GM21529 (cell line): ENCODE data around the gene CFAP157.

Source experiments
- ATAC-seq: cut with Tn5 transposase; IDR thresholded peaks from one replicate; pipeline ENCODE4 v1.9.1; 2021; ENCODE audit not compliant: unreplicated experiment

Gene CFAP157

GRCh38 chr9:127692071-127692470 is 14.7 kb upstream of the CFAP157 start:
- no peak for ATAC-seq

- ATAC-seq, result no peak
Observed at GRCh38 chr9:127693143-127693542, 13.6 kb upstream of the CFAP157 start.

GRCh38 chr9:127693697-127694096 is 13.1 kb upstream of the CFAP157 start:
- ATAC-seq, result no peak

DNA sequence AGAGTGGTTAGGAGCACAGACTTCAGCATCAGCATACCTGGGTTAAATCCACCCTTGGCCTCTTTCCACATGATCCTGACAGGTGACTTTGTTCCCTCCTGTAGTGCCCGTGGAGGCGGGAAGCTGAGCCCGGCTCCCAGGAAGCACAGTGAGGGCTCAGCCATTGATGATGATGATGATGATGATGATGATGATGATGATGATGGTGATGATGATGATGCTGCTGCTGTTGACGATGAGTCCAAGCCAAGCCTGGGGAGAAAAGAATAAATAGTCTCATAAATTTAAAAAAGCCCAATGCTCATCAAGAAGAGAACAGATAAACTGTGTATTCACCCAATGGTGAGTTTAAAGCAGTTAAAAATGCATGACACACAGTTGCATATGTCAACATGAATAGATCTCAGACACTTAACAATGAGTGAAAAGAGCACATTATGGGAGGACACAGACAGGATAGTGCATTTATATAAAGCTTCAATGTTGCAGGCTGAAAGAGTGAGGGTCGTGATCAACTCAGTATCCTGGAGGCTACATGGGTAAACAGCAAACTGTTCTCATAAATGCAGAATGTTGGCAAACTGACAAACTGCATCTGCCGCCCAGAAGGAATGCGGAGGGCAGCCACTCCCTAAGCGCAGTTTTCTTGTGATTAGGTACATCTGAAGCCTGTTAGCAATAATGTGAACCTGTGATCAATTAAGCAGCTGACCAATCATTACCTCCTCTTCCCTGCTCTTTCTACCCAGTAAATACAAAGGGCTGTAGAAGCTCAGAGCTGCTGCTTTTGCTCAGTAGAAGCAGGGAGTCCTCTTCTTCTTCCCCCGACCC is 11.7 kb upstream of the CFAP157 start:
- no peak for ATAC-seq

DNA sequence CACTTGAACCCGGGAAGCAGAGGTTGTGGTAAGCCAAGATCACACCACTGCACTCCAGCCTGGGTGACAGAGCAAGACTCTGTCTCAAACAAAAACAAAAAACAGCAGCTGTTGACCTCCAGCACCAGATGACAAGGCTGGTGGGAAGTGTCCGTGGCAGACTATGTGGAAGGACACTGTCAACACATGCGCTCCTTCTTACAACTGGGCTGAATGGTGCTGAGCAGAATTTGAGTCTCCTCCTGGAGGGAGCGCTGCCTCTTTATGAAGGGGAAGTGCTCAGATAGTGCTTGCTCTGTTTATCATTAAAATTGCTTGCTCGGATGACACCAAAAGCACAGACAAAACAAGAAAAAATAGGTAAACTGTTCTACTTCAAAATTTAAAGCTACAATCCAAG is 9.2 kb upstream of the CFAP157 start:
- no peak for ATAC-seq

DNA sequence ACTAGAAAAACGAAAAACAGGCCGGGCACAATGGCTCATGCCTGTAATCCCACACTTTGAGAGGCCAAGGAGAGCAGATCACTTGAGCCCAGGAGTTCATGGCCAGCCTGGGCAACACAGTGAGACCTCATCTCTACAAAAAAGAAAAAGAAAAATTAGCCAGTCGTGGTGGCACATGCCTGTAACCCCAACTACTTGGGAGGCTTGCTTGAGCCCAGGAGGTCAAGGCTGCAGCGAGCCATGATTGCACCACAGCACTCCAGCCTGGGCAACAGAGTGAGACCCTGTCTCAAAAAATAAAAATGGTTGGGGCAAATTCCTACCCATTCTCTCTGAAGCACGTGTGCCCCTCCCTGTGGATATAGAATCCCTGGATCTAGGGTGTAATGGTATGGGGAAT is 8.4 kb upstream of the CFAP157 start:
- ATAC-seq, result no peak

DNA sequence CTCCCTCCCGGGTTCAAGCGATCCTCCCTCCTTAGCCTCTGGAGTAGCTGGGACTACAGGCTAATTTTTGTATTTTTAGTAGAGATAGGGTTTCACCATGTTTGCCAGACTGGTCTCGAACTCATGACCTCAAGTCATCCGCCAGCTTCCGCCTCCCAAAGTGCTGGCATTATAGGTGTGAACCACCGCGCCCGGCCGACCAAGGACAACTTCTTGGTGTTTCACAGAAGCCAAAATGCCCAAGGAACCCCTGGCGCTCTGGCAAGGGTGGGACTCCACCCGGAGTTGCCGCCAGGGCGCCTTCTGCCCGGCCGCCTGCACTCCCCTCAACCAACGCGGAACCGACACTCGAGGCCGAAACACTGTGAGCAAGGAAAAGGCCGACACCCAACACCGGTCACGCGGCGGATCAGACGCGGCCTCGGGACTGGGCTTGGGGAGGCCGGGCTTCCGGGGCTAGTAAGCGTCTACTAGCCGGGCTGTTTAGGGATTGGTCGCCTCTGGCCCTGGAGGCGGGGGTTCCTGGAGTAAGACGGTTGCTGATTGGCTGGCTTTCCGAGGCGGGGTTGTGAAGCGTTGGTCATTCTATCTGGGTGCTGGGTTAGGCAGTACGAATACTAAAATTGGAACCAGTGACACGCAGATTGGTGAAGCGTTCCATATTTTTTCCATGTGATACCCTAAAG is 7.7 kb upstream of the CFAP157 start:
- ATAC-seq, result peak; percentile 91

DNA sequence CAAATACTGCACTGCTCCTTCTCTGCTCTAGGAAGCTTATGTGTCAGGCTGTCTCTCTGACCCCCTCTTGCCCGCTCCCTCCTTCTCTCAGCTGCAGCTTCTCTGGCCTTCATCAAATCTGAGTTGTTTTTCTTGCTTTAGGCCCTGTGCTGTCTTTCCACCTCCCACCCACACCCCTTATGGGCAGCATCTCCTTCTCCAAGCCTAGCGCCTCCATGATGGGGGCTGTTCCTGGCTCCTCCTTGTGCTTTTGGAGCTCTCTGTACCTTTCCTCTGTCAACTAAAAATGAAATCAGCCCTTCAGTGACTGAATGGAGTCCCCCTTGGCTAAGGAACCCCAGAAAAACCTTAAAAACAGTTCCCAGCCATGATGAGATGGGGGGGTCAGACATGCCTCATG is 6.6 kb upstream of the CFAP157 start:
- no peak for ATAC-seq

- ATAC-seq, result no peak
Observed at GRCh38 chr9:127700594-127701255, 6.1 kb upstream of the CFAP157 start.

GRCh38 chr9:127703289-127703946 is 3.4 kb upstream of the CFAP157 start:
- no peak for ATAC-seq

DNA sequence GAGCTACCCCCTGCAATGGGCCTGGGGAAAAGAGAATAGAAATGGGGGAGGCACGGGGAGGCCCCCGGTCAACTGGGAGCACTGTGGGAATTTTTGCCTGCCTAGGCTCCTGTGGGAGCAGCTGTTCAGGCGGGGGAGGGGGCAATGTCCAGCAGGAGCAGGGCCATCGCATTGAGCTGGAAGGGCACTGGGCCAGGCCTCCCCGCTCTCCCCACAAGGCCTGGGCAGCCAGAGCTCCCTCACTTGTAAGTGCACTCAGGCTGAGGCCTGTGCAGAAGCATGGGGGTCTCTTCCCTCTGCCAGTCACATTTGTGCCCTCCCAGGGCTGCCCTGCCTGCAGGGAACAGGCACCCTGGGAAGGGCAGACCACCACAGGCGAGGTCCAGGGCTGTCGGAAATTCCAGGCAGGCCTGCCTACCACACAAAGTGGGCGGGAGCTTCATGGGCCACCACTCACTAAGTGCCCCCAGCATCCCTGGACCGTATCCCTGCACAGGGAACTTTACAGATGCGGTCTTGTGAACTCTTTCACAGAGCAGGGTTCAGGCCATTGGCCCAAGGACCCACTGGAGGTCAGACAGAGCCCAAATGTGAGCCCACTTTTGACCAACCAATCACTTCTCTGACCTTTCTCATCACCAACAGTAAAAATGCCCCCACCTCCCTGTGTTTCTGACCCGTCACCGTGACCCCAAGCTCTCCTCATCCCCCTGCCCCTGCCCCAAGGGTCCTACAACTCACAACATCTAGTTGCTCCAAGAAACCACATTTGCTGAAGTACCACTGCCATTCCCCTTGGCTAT is 1.0 kb upstream of the CFAP157 start:
- ATAC-seq, result no peak

DNA sequence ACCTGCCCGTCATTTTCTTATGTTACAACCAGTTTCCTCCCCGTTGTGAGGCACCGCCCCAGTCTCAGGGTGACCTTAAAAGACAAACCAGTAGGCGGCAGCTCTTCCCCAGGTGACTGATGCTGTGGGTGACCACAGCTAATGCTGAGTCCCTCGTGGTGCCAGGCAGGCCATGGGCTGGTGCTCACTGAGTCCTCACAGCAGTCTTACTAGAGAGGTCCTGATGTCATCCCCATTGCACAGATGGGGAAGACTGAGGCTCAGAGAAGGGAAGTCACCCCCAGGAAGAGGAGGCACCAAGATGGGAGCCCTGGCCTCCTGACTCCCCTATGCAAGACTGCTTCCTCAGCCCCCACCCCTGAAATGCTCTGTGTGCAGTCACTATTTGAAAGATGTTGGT is 978 bp downstream of the CFAP157 start:
- ATAC-seq, result no peak

DNA sequence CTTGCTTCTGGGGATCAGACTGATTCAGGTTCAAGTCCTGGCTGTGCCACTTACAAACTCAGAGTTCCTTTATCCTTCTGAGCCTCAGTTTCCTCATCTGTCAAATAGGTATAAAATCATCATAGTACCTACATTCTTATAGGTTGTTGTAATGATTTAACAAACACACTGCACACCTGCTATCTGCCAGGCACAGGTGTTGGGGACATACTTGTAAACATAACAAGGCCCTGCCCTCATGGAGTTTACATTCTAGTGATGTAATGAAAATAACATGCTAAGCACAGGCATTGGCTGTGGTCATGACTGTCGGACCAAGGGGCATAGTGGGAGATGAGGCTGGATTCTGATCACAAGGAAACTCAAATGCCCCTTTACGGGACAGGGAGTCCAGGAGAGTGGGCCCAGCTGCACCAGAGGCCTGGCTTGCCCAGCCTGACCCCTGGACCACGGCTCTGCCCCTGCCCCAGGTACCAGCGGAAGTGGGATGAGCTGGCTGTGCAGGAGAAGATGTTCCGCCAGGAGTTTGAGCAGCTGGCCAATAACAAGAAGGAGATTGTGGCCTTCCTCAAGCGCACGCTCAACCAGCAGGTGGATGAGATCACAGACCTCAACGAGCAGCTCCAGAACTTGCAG is 2.3 kb downstream of the CFAP157 start:
- ATAC-seq, result no peak

DNA sequence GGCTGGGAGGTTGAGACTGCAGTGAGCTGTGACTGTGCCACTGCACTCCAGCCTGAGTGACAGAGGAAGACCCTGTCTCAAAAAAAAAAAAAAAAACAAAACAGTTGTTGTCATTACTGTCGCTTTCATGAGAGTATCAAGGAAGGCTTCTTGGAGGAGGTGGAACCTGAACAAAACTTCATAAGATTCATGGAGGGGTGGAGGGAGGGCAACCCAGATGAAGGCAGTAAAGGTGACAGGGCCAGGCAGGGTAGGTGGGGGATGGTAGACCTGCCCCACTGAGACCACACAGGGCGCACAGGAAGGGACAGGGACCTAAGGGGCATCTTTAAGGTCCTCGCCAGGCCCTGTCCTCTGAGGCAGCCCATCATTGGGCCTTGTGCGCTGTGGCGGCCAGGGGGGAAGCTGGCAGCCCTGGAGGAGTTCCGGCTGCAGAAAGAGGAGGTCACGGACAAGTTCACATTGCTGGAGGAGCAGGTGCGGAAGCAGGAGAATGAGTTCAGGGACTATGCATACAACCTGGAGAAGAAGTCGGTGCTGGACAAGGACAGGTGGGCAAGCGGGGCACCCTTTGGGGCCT is 3.5 kb downstream of the CFAP157 start:
- ATAC-seq, result no peak

DNA sequence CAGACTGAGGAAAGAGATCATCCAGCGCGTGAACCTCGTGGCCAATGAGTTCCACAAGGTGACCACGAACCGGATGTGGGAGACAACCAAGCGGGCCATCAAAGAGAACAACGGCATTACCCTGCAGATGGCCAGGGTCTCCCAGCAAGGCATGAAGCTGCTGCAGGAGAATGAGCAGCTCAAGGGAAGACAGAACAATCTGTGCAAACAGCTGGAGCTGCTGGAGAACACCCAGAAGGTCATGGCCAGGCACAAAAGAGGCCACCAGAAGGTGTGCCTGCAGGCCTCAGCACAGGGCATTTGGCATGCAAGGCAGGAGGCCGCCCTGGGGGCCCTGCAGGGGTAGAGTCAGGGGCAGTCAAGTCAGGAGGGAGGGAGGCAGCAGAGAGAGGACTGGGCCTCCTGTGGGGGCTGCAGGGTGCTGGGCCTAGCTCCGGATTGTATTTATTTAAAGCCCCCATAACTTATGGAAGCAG is 4.5 kb downstream of the CFAP157 start:
- ATAC-seq, result no peak

DNA sequence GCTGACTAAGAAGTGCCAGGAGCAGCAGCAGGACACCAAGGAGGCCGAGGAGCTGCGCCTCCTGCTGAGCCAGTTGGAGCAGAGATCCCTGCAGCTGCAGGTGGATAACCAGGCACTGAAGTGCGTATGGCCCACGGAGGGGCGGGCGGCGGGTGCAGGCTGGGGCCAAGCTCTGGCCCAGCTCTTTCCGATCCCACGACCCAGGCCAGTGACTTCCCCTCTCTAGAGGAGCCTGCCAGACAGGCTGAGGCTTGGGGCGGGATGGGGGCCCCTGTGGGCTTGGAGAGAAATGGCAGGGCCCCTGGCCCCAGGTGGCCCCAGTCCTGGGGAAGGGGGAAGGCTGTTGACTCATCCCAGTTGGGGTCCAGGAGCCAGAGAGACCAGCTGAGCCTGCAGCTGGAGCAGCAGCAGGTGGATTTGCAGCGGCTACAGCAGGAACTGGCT is 5.1 kb downstream of the CFAP157 start:
- no peak for ATAC-seq

DNA sequence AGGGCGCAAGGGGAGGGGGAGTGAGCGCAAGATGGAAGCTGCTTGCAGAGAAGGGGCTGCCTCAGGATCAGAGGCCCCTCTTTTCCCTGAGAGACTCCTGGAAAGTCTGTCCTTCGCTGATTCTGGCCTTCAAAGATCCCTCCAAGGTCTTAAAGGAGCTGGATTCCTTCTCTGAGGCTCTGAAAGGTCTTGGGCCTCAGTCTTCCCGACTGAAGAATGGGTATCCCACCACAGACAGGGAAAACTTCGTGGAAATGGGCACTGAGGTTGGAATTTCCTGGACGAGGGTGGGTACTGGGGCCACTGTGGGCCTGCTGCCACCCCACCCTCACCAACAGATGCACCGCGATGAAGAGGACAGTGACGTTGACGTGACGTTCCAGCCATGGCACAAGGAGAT is 5.6 kb downstream of the CFAP157 start:
- no peak for ATAC-seq

DNA sequence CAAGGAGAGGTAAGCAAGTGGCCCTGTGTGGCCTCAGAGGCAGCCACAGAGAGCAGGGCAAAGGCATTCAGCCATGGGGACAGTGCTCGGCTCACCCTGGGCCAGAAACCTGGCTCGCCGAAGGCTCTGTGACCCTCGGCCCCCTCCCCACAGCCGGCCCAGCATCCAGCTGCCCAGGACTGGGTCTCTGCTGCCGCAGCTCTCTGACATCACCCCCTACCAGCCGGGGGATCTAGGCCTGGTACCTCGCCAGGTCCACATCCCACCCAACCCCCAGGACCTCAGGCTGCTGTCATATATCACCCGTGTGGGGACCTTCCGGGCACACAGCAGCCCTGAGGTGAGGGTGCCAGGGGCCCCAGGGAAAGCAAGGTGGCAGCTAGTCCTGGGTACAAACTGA is 6.1 kb downstream of the CFAP157 start:
- ATAC-seq, result no peak

DNA sequence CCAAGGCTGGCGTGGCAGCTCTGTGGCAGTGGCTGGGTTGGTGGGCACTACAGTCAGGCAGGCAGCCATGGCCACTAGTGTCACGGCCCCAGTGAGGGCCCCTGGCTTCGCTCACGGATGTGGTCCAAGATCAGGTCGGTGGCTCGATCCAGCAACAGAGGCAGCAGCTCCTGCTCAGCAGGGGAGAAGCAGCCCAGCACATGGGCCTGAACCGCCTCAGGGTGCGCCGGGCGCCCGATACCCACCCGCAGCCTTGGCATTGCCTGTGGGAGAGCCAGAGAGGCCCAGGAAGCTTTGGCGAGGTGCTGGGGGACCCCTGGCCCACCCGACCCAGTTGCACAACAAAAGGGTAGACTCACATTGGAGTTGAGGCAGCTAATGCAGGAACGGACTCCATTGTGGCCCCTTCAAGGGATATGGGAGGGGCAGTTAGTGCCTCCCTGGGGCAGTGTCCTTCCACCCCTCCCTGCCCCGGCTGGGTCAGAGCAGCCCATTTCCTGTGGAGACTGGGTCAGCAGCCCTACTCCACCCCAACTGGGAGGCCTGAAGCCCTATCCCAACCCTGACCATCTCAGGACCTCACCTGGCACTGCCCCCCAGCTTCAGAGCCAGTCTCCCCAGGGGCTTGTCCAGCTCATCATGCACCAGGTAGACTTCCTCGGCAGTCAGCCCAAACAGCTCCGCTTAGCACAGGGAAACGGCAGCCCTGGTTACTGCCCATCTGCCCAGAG is 7.4 kb downstream of the CFAP157 start:
- ATAC-seq, result no peak
